ENCODE measurements around the gene CNTNAP2.

CNTNAP2 gene

DNA sequence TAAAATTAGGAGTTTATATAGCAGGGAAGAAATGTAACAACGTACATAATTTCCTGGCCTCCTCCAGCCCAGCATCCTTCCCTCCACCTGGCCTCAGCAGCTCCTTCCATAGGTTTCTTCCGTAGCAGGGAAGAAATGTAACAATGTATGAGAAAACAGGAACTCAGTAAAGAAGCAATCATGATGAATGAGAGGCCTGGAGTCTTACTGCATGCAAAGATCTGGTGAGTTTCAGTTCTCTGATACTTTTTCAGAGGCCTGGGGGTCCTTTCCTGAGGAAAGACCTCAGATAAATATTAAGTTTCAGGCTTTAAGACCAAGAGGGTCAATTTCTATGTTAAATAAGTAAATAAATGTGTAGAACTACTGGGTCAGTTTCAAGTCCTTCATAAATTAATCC lies 2318.3 kb downstream of the CNTNAP2 start:
- no peak overlapping the region for H3K27ac ChIP-seq
- TF ChIP-seq, protein P1, sequence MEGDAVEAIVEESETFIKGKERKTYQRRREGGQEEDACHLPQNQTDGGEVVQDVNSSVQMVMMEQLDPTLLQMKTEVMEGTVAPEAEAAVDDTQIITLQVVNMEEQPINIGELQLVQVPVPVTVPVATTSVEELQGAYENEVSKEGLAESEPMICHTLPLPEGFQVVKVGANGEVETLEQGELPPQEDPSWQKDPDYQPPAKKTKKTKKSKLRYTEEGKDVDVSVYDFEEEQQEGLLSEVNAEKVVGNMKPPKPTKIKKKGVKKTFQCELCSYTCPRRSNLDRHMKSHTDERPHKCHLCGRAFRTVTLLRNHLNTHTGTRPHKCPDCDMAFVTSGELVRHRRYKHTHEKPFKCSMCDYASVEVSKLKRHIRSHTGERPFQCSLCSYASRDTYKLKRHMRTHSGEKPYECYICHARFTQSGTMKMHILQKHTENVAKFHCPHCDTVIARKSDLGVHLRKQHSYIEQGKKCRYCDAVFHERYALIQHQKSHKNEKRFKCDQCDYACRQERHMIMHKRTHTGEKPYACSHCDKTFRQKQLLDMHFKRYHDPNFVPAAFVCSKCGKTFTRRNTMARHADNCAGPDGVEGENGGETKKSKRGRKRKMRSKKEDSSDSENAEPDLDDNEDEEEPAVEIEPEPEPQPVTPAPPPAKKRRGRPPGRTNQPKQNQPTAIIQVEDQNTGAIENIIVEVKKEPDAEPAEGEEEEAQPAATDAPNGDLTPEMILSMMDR (conservative IDR thresholded peaks at IDR 0.05) = no peak

DNA sequence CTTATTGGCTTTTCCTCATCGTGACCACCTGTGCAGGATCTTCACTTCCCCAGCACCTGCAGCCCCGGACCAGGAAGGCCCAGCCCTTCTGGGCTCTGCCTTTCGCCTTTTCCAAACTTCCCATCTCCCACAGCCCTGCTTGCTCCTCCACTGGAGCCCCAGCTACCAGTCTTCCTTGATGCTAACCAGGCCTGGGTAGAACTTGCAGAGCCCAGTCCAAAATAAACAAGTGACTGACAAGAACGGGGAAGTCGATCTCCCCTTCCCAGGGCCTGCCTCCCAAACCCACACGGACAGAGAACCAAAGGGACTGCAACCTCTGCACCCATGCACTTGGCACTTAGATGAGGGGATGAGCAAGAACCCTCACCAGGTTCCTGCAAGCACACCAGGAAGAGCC lies 2319.1 kb downstream of the CNTNAP2 start:
- no peak overlapping the region for H3K27ac ChIP-seq
- TF ChIP-seq, protein P1 (conservative IDR thresholded peaks at IDR 0.05) = no peak

DNA sequence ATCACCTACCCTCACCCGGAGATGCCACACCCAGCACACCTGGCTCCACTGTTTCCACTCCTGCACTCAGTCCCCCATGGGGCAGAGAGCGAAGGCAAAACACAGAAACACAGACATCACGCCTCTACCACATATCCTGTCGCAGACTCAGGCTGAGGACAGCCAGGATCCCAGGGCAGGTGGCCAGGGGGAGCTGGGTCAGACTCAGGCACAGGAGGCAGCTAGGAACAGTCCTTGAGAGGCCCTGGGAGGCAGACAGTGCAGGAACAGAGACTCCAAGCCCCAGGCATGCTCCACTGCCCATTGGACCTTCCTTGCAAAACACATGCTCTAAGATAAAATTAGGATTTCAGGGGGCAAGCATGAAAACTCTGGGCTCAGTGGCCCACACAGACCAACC lies 2319.5 kb downstream of the CNTNAP2 start:
- no peak overlapping the region for H3K27ac ChIP-seq
- TF ChIP-seq, protein P1 (conservative IDR thresholded peaks at IDR 0.05) = no peak

DNA sequence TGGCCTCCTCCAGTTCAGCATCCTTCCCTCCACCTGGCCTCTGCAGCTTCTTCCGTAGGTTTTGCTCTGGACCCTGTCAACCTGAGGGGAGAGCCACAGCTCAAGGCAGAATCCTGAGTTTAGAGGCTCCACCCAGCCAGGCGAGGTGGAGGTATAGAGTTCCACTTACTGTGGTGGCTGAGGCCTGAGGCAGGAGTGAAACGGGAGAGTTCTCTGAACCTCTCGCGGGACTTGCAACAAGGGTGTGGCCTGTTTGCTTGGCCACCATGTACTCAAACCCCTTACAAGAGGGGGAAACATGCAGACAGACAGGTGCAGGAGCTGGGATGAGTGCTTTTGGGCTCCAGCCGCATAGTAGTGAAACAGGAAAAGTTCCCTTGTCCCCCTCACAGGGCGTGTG lies 2320.0 kb downstream of the CNTNAP2 start:
- H3K27ac ChIP-seq = peak overlapping the region; percentile 21; the same call in 1 of the 2 replicates
- TF ChIP-seq, protein P1 (conservative IDR thresholded peaks at IDR 0.05) = no peak

DNA sequence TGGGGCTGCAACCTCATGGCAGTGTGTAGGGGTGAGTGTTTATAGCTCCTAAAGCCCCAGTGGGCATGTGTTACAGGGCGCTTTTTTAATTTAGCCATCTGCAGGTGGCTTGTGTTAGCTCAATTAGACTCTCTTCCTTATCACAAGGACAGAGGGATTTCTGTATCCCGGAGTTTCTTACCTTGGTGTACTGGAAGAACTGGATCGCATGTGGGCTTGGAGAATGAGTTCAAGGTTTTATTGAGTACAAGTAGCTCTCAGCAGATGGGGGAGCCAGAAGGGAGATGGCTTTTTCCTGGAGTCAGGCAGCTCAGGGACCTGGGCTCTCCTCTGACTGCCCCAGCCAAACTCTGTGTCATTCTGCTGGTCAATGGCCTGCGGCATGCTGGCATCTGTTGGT lies 2320.4 kb downstream of the CNTNAP2 start:
- peak overlapping the region; percentile 21; the same call in 1 of the 2 replicates for H3K27ac ChIP-seq

DNA sequence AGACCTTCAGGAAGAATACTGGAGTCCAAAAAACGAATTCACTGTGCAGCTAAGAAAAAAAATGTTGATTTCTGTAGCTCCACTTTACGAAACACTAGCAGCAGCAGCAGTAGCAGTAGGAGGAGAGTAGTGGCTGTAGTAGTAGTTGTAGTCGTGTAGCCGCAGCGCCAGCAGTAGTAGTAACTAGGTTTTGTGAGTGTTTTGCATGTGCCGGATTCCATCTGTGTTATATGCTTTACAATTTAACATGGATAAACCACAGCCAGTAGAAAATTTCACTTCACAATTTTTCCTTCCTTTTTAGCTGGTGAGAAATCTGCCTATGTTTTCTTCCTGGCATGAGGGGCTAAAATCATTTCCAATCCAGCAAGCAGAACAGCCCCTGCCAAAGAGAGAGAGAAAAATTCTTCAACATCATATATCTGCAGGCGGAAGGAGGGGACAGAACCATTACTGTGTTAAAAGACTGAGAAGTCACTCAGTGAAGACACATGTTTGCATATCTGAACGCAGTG lies 2325.6 kb downstream of the CNTNAP2 start:
- no peak overlapping the region for H3K27ac ChIP-seq
- TF ChIP-seq, protein P1 (conservative IDR thresholded peaks at IDR 0.05) = no peak

More for the DNA sequence above, 2320.4 kb downstream of the CNTNAP2 start:
- TF ChIP-seq, protein P1 (conservative IDR thresholded peaks at IDR 0.05) = no peak

DNA sequence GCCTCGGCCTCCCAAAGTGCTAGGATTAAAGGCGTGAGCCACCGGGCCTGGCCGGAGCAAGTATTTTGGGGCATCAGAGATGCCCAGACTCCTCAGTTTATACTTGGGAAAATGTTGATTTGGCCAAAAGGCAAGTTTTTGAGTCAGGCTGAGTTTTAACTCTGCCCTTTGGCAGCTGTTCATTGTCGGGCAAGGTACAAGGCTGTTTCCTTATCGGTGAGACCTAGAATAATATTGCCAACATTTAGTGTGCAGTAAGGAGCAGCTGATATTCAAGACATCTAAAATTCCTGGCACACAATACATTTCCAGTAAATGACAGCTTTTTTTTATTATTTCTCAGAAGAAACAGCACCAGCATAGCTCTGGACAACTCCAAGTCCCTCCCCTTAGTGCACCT lies 2326.3 kb downstream of the CNTNAP2 start:
- H3K27ac ChIP-seq = no peak overlapping the region
- TF ChIP-seq, protein P1 (conservative IDR thresholded peaks at IDR 0.05) = no peak

All from VCaP (cell line).